OCI-LY1 (cell line): ENCODE measurements around the gene KLK6.

ENCODE experiments used
- H2AFZ ChIP-seq: fragments of 200-600 bp; sonication (generic), shearing (Covaris generic); 2 replicates; pipeline ENCODE4 v1.6.0; 2014; ENCODE audit warnings: antibody characterized with exemption, mild to moderate bottlenecking, low read length
- H3F3A ChIP-seq: fragments of 200-600 bp; sonication (generic), shearing (Covaris generic); 2 replicates; pipeline ENCODE4 v1.6.0; 2014; ENCODE audit warnings: mild to moderate bottlenecking, antibody characterized with exemption, low read length, moderate library complexity; ENCODE audit not compliant: insufficient read depth
- H3K27ac ChIP-seq: fragments of 200-600 bp; sonication (generic); 2 replicates; pipeline ENCODE4 v1.5.1; 2014; ENCODE audit warnings: low read length, mixed run types, mild to moderate bottlenecking, low read depth; ENCODE audit not compliant: poor library complexity, severe bottlenecking
- H3K27me3 ChIP-seq: fragments of 200-600 bp; sonication (generic); 2 replicates; pipeline ENCODE4 v1.6.0; 2014; ENCODE audit warnings: antibody characterized with exemption, mild to moderate bottlenecking, low read length, moderate library complexity; ENCODE audit not compliant: insufficient read depth
- H3K36me3 ChIP-seq: fragments of 200-600 bp; sonication (generic); 2 replicates; pipeline ENCODE4 v1.6.1; 2014; ENCODE audit warnings: mild to moderate bottlenecking, antibody characterized with exemption, low read length, moderate library complexity, mixed read lengths; ENCODE audit not compliant: insufficient read depth
- H3K4me1 ChIP-seq: fragments of 200-600 bp; sonication (generic); 2 replicates; pipeline ENCODE4 v1.5.1; 2014; ENCODE audit warnings: mild to moderate bottlenecking, low read length, moderate library complexity; ENCODE audit not compliant: insufficient read depth, severe bottlenecking
- H3K4me2 ChIP-seq: fragments of 200-600 bp; sonication (generic), shearing (Covaris generic); 2 replicates; pipeline ENCODE4 v1.6.1; 2014; ENCODE audit warnings: low read length
- H3K4me3 ChIP-seq: fragments of 200-600 bp; sonication (generic); 2 replicates; pipeline ENCODE4 v1.5.1; 2014; ENCODE audit warnings: low read length, low read depth, mild to moderate bottlenecking, mixed read lengths; ENCODE audit not compliant: poor library complexity, severe bottlenecking
- H3K79me2 ChIP-seq: fragments of 200-600 bp; shearing (Covaris generic); 2 replicates; pipeline ENCODE4 v1.6.1; 2016; ENCODE audit warnings: mixed run types, low read length, mixed read lengths; ENCODE audit not compliant: insufficient read depth
- H3K9ac ChIP-seq: fragments of 200-600 bp; sonication (generic), shearing (Covaris generic); 2 replicates; pipeline ENCODE4 v1.6.1; 2014; ENCODE audit warnings: mild to moderate bottlenecking, low read length, mixed read lengths
- H3K9me2 ChIP-seq: fragments of 200-600 bp; sonication (generic), shearing (Covaris generic); 2 replicates; pipeline ENCODE4 v1.6.1; 2014; ENCODE audit warnings: low read depth, mild to moderate bottlenecking, low read length, mixed read lengths
- H3K9me3 ChIP-seq: fragments of 200-600 bp; shearing (Covaris generic); 2 replicates; pipeline ENCODE4 v1.6.1; 2014; ENCODE audit warnings: low read length, mixed read lengths
- H4K20me1 ChIP-seq: fragments of 200-600 bp; sonication (generic), shearing (Covaris generic); 2 replicates; pipeline ENCODE4 v1.6.0; 2016; ENCODE audit warnings: mild to moderate bottlenecking, low read length; ENCODE audit not compliant: insufficient read depth
- EZH2 ChIP-seq: fragments of 200-600 bp; sonication (generic), shearing (Covaris generic); IDR thresholded peaks from 2 replicates; pipeline ENCODE4 v1.8.0; 2017; ENCODE audit warnings: borderline replicate concordance, mixed run types, mild to moderate bottlenecking, antibody characterized with exemption, low read length, moderate library complexity, mixed read lengths
- TF ChIP-seq, protein P1 (sequence below): fragments of 200-600 bp; sonication (generic), shearing (Covaris generic); IDR thresholded peaks from 2 replicates; pipeline ENCODE4 v1.5.1; 2017; ENCODE audit warnings: mild to moderate bottlenecking, antibody characterized with exemption, low read length, moderate library complexity, mixed read lengths

Gene KLK6

DNA sequence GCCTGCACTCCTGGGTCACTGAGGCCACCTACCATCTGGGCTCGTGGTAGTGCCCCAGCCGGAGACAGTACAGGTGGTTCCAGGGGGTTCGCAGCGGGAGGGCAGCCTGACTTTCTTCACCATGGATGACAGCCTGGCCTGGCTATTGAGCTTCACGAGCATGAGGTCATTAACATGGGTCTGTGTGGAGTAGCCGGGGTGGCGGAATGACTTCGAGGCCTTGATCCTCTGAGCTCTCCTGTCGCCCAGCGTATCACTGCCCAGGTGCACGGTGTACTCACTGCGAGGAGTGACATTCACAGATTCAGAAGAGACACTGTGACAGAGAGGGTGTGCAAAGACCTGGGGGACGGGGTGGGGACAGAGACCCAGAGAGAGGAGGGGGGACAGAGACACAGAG lies 10.8 kb upstream of the KLK6 start:
- Histone ChIP-seq H3F3A (no peaks in the 10 kb centered on the region), H2AFZ (no peak overlapping the region), H3K4me1 (no peaks in the 10 kb centered on the region), H3K79me2 (no peaks in the 10 kb centered on the region), H3K4me3 (no peak overlapping the region), H3K27ac (no peak overlapping the region), H3K4me2 (no peak overlapping the region), H3K9ac (no peak overlapping the region), H4K20me1 (no peaks in the 10 kb centered on the region), H3K27me3 (no peaks in the 10 kb centered on the region), H3K36me3 (no peaks in the 10 kb centered on the region), H3K9me2 (no peaks in the 10 kb centered on the region), H3K9me3 (no peaks in the 10 kb centered on the region)
- TF ChIP-seq, protein P1, sequence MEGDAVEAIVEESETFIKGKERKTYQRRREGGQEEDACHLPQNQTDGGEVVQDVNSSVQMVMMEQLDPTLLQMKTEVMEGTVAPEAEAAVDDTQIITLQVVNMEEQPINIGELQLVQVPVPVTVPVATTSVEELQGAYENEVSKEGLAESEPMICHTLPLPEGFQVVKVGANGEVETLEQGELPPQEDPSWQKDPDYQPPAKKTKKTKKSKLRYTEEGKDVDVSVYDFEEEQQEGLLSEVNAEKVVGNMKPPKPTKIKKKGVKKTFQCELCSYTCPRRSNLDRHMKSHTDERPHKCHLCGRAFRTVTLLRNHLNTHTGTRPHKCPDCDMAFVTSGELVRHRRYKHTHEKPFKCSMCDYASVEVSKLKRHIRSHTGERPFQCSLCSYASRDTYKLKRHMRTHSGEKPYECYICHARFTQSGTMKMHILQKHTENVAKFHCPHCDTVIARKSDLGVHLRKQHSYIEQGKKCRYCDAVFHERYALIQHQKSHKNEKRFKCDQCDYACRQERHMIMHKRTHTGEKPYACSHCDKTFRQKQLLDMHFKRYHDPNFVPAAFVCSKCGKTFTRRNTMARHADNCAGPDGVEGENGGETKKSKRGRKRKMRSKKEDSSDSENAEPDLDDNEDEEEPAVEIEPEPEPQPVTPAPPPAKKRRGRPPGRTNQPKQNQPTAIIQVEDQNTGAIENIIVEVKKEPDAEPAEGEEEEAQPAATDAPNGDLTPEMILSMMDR = no peak
- no peak for TF ChIP-seq EZH2

DNA sequence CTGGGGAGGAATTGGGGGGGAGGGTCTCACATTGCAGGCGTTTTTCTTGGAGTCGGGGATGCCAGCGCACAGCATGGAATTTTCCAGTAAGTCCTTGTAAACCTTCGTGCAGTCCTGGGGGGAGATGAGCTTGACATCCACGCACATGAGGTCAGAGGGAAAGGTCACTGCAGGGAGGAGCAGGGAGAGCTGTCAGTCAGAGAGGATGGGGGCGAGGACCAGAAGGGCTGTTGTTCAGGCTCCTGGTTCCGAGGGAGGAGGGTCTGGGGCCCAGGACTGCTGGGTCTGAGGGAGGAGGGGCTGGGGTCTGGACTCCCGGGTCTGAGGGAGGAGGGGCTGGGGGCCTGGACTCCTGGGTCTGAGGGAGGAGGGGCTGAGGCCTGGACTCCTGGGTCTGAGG lies 10.4 kb upstream of the KLK6 start:
- Histone ChIP-seq H3F3A (no peaks in the 10 kb centered on the region), H3K4me2 (no peak overlapping the region)
- no peak for TF ChIP-seq EZH2
- TF ChIP-seq, protein P1 = no peak

DNA sequence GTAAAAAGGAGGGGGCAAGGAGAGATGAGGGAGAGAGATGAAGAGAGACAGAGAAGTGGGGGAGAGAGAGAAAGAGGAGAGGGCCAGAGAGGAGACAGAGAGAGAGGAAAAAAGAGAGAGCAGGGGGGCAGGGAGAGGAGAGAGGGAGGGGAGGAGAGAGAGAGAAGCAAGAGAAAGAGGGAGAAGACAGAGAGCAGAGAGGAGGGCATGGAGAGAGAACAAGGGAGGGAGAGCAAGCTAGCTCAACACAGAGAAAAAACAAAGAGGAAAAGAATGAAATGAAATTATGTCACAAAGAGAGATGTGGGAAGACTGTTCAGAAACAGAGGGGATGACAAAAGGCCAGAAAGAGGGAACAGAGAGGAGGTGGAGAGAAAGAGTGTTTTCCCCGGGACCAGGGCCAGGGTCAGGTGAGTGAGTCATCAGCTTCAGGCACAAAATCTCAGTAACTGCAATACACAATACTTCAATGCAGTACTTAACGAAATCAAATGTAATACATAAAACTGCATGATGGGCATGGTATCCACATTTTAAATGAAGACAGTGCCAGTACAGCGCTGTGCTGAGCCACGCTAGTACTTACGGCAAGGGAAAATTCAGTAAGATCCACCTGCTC lies 9.5 kb upstream of the KLK6 start:
- no peak for TF ChIP-seq EZH2
- TF ChIP-seq, protein P1 = no peak
- no peak overlapping the region for H3K27ac ChIP-seq
- H3K4me2 ChIP-seq = no peak overlapping the region
- no peaks in the 10 kb centered on the region for H3K79me2 ChIP-seq
- H3K9me3 ChIP-seq = no peaks in the 10 kb centered on the region
- no peaks in the 10 kb centered on the region for H3K4me1 ChIP-seq
- no peaks in the 10 kb centered on the region for H3K27me3 ChIP-seq
- H3F3A ChIP-seq = no peaks in the 10 kb centered on the region
- H3K9me2 ChIP-seq = no peaks in the 10 kb centered on the region
- no peaks in the 10 kb centered on the region for H3K36me3 ChIP-seq
- no peaks in the 10 kb centered on the region for H4K20me1 ChIP-seq
- no peak overlapping the region for H3K4me3 ChIP-seq
- no peak overlapping the region for H2AFZ ChIP-seq
- no peak overlapping the region for H3K9ac ChIP-seq

More for the DNA sequence above, 10.4 kb upstream of the KLK6 start:
- Histone ChIP-seq H3K79me2 (no peaks in the 10 kb centered on the region), H3K9ac (no peak overlapping the region), H2AFZ (no peak overlapping the region), H4K20me1 (no peaks in the 10 kb centered on the region), H3K27me3 (no peaks in the 10 kb centered on the region), H3K36me3 (no peaks in the 10 kb centered on the region), H3K4me1 (no peaks in the 10 kb centered on the region), H3K9me3 (no peaks in the 10 kb centered on the region), H3K9me2 (no peaks in the 10 kb centered on the region), H3K4me3 (no peak overlapping the region), H3K27ac (no peak overlapping the region)
